T-helper 2 cell treated with Interferon-gamma antibody and Interleukin-4, amounts not matched to agents 5 μg/mL and 100 μg/mL, for 36 hours (primary cell): ENCODE results near the gene ENDOU.

Experiments
- DNase-seq: peaks from one replicate; pipeline ENCODE4 v3.0.0; 2021; ENCODE audit warnings: low spot score
- H3K27ac Mint-ChIP-seq: one replicate; pipeline ENCODE4 v1.8.0; 2021; ENCODE audit warnings: mild to moderate bottlenecking, mixed read lengths
- H3K27me3 Mint-ChIP-seq: one replicate; pipeline ENCODE4 v1.8.0; 2021; ENCODE audit warnings: low read depth, mixed read lengths
- H3K36me3 Mint-ChIP-seq: one replicate; pipeline ENCODE4 v1.8.0; 2021; ENCODE audit warnings: low read depth, mixed read lengths
- H3K4me1 Mint-ChIP-seq: one replicate; pipeline ENCODE4 v1.8.0; 2021; ENCODE audit warnings: low read depth, mixed read lengths
- H3K4me3 Mint-ChIP-seq: one replicate; pipeline ENCODE4 v1.8.0; 2022; ENCODE audit warnings: mild to moderate bottlenecking, moderate library complexity, mixed read lengths
- H3K9me3 Mint-ChIP-seq: one replicate; pipeline ENCODE4 v1.8.0; 2021; ENCODE audit warnings: mixed read lengths

Gene ENDOU

GRCh38 chr12:47725091-47725772 is at the start of gene ENDOU:
Gene ENDOU, minus strand, starts transcription at chr12:47725490. Its CDS starts 77 bp downstream, at chr12:47725413.
- Mint-ChIP-seq H3K4me1 (peaks cover 13% of the 10 kb centered on the region), H3K9me3 (no peaks in the 10 kb centered on the region), H3K4me3 (no peak within 1 kb of the TSS), H3K36me3 (peaks cover 2% of the 10 kb centered on the region), H3K27me3 (no peaks in the 10 kb centered on the region), H3K27ac (no peak within 1 kb of the TSS)
- DNase-seq: no peak

- DNase-seq: no peak
- Mint-ChIP-seq H3K4me3 (peak overlapping the region; percentile 88), H3K27me3 (peaks cover 6% of the 10 kb centered on the region), H3K4me1 (peaks cover 36% of the 10 kb centered on the region), H3K9me3 (no peaks in the 10 kb centered on the region), H3K27ac (no peak overlapping the region), H3K36me3 (peaks cover 3% of the 10 kb centered on the region)
Observed at GRCh38 chr12:47774663-47775062, 49.4 kb upstream of the ENDOU start.

GRCh38 chr12:47773858-47774580 is 48.7 kb upstream of the ENDOU start:
- H3K27me3 Mint-ChIP-seq: peaks cover 6% of the 10 kb centered on the region
- no peak for DNase-seq
- H3K27ac Mint-ChIP-seq: peak overlapping the region; percentile 65
- H3K36me3 Mint-ChIP-seq: no peaks in the 10 kb centered on the region
- H3K9me3 Mint-ChIP-seq: no peaks in the 10 kb centered on the region
- peak overlapping the region; percentile 88 for H3K4me3 Mint-ChIP-seq
- peaks cover 31% of the 10 kb centered on the region for H3K4me1 Mint-ChIP-seq

GRCh38 chr12:47773062-47773857 is 48.0 kb upstream of the ENDOU start, which contains the start of gene SLC48A1:
Gene SLC48A1, plus strand, starts transcription at chr12:47773238. Its CDS starts 67 bp downstream, at chr12:47773305.
- Mint-ChIP-seq H3K36me3 (no peaks in the 10 kb centered on the region), H3K4me3 (peak within 1 kb of the TSS; percentile 88), H3K27me3 (peaks cover 6% of the 10 kb centered on the region), H3K9me3 (no peaks in the 10 kb centered on the region), H3K27ac (peak within 1 kb of the TSS; percentile 65), H3K4me1 (peaks cover 28% of the 10 kb centered on the region)
- peak; percentile 68 for DNase-seq

- H3K4me1 Mint-ChIP-seq: peaks cover 25% of the 10 kb centered on the region
- peak overlapping the region; percentile 85 for H3K4me3 Mint-ChIP-seq
- DNase-seq: no peak
- H3K27ac Mint-ChIP-seq: peak overlapping the region; percentile 41
- H3K9me3 Mint-ChIP-seq: no peaks in the 10 kb centered on the region
- no peaks in the 10 kb centered on the region for H3K36me3 Mint-ChIP-seq
- H3K27me3 Mint-ChIP-seq: peaks cover 6% of the 10 kb centered on the region
Observed at GRCh38 chr12:47772738-47773061, 47.4 kb upstream of the ENDOU start.

- Mint-ChIP-seq H3K36me3 (no peaks in the 10 kb centered on the region), H3K9me3 (no peaks in the 10 kb centered on the region), H3K27me3 (peaks cover 12% of the 10 kb centered on the region)
Observed at GRCh38 chr12:47772094-47772660, 46.9 kb upstream of the ENDOU start.

GRCh38 chr12:47771304-47771703 is 46.0 kb upstream of the ENDOU start:
- Mint-ChIP-seq H3K9me3 (no peaks in the 10 kb centered on the region), H3K27me3 (peaks cover 12% of the 10 kb centered on the region), H3K4me3 (no peak overlapping the region), H3K4me1 (peaks cover 23% of the 10 kb centered on the region), H3K36me3 (no peaks in the 10 kb centered on the region), H3K27ac (no peak overlapping the region)
- DNase-seq: no peak

More at GRCh38 chr12:47772094-47772660, 46.9 kb upstream of the ENDOU start:
- peaks cover 25% of the 10 kb centered on the region for H3K4me1 Mint-ChIP-seq
- peak overlapping the region; percentile 85 for H3K4me3 Mint-ChIP-seq
- no peak for DNase-seq
- peak overlapping the region; percentile 41 for H3K27ac Mint-ChIP-seq

- DNase-seq: no peak
- Mint-ChIP-seq H3K4me3 (no peak overlapping the region), H3K4me1 (peaks cover 19% of the 10 kb centered on the region), H3K27ac (no peak overlapping the region), H3K9me3 (no peaks in the 10 kb centered on the region), H3K36me3 (no peaks in the 10 kb centered on the region), H3K27me3 (peaks cover 15% of the 10 kb centered on the region)
Observed at GRCh38 chr12:47770086-47770726, 44.9 kb upstream of the ENDOU start.

- H3K27ac Mint-ChIP-seq: no peak overlapping the region
- H3K4me1 Mint-ChIP-seq: peaks cover 14% of the 10 kb centered on the region
- no peaks in the 10 kb centered on the region for H3K36me3 Mint-ChIP-seq
- no peak overlapping the region for H3K4me3 Mint-ChIP-seq
- no peak for DNase-seq
- H3K9me3 Mint-ChIP-seq: no peaks in the 10 kb centered on the region
- H3K27me3 Mint-ChIP-seq: peaks cover 15% of the 10 kb centered on the region
Observed at GRCh38 chr12:47769234-47770085, 44.2 kb upstream of the ENDOU start.

GRCh38 chr12:47768323-47768811 is 43.1 kb upstream of the ENDOU start:
- Mint-ChIP-seq H3K27me3 (peaks cover 15% of the 10 kb centered on the region), H3K9me3 (no peaks in the 10 kb centered on the region), H3K36me3 (no peaks in the 10 kb centered on the region), H3K4me3 (no peak overlapping the region), H3K4me1 (peaks cover 6% of the 10 kb centered on the region), H3K27ac (no peak overlapping the region)
- no peak for DNase-seq

- DNase-seq: peak; percentile 46
- Mint-ChIP-seq H3K9me3 (no peaks in the 10 kb centered on the region), H3K4me1 (peaks cover 3% of the 10 kb centered on the region), H3K36me3 (no peaks in the 10 kb centered on the region), H3K27ac (no peak overlapping the region), H3K4me3 (no peak overlapping the region), H3K27me3 (peaks cover 12% of the 10 kb centered on the region)
Observed at GRCh38 chr12:47767216-47767724, 42.0 kb upstream of the ENDOU start.

GRCh38 chr12:47766502-47767215 is 41.4 kb upstream of the ENDOU start:
- Mint-ChIP-seq H3K4me3 (no peak overlapping the region), H3K27ac (no peak overlapping the region)

More at GRCh38 chr12:47766502-47767215, 41.4 kb upstream of the ENDOU start:
- Mint-ChIP-seq H3K4me1 (peaks cover 3% of the 10 kb centered on the region), H3K27me3 (peaks cover 11% of the 10 kb centered on the region), H3K9me3 (no peaks in the 10 kb centered on the region), H3K36me3 (no peaks in the 10 kb centered on the region)
- DNase-seq: no peak
